Skeletal muscle tissue (tissue), 4 donors: ENCODE results near the gene HIGD1A. TPM values are rescaled to one million over a fixed set of nuclear protein-coding genes. Genes with fewer than 3 reads are reported as not detected.

Experiments used
- H3K27ac ChIP-seq: one replicate; pipeline ENCODE4 v1.7.0; 2013; ENCODE audit warnings: mild to moderate bottlenecking, low read depth, low read length, inconsistent platforms
- H3K27me3 ChIP-seq, 3 donors: one replicate each; pipeline ENCODE4 v1.7.0; 2013; ENCODE audit warnings: low read length in 3 of 3; ENCODE audit not compliant: control insufficient read depth in 3 of 3, insufficient read depth in 3 of 3
- H3K36me3 ChIP-seq, 3 donors: one replicate each; pipeline ENCODE4 v1.7.0; 2013; ENCODE audit warnings: low read length in 3 of 3; ENCODE audit not compliant: control insufficient read depth in 3 of 3, insufficient read depth in 3 of 3
- H3K4me1 ChIP-seq, 3 donors: one replicate each; pipeline ENCODE4 v1.7.0; 2013; ENCODE audit warnings: low read length in 3 of 3, mild to moderate bottlenecking in 3 of 3; ENCODE audit not compliant: control insufficient read depth in 3 of 3, insufficient read depth in 3 of 3
- H3K4me3 ChIP-seq, 3 donors: one replicate each; pipeline ENCODE4 v1.7.0; 2013; ENCODE audit warnings: low read length in 3 of 3
- H3K9ac ChIP-seq, 3 donors: one replicate each; pipeline ENCODE4 v1.7.0; 2013; ENCODE audit warnings: low read length in 3 of 3, mild to moderate bottlenecking in 3 of 3, moderate library complexity in 2 of 3, low read depth in 1 of 3
- H3K9me3 ChIP-seq, 3 donors: one replicate each; pipeline ENCODE4 v1.7.0; 2013; ENCODE audit warnings: low read length in 3 of 3; ENCODE audit not compliant: control insufficient read depth in 3 of 3
- total RNA-seq: library from RNA; depleted of rRNA; stranded (reverse); fragments of >200 nt; gene quantifications from one replicate; pipeline ENCODE4 v1.2.3, GENCODE V29; 2014
- donor health status: Osteomylitis.

HIGD1A gene
- total RNA-seq, 1 donor from 2014 or later, result 63.7 TPM

- peaks cover 22 to 33% (median 25%) of the 10 kb centered on the region in 3 donors for H3K4me1 ChIP-seq
- H3K27ac ChIP-seq, result peak overlapping the region; percentile 94
- H3K9ac ChIP-seq, result peak overlapping the region; percentile 88 to 93 (median 90)
- H3K4me3 ChIP-seq, result peak overlapping the region; percentile 85 to 96 (median 95)
- H3K36me3 ChIP-seq, result no peaks in the 10 kb centered on the region
- no peaks in the 10 kb centered on the region for H3K27me3 ChIP-seq
- H3K9me3 ChIP-seq, result no peaks in the 10 kb centered on the region
These were observed 1.3 kb downstream of the HIGD1A start for GRCh38 chr3:42802876-42803413.

GRCh38 chr3:42801784-42802183, 2.5 kb downstream of the HIGD1A start:
- Histone ChIP-seq H3K4me3 (no peak overlapping the region), H3K36me3 (no peaks in the 10 kb centered on the region), H3K27ac (no peak overlapping the region), H3K9me3 (no peaks in the 10 kb centered on the region), H3K9ac (peak overlapping the region in 1 of 3 donors; percentile 6), H3K4me1 (peaks cover 22 to 33% (median 25%) of the 10 kb centered on the region in 3 donors), H3K27me3 (no peaks in the 10 kb centered on the region)

GRCh38 chr3:42801048-42801620, 3.2 kb downstream of the HIGD1A start:
- H3K4me3 ChIP-seq, result no peak overlapping the region
- no peak overlapping the region for H3K27ac ChIP-seq
- H3K9me3 ChIP-seq, result no peaks in the 10 kb centered on the region
- H3K27me3 ChIP-seq, result no peaks in the 10 kb centered on the region
- peaks cover 22 to 33% (median 25%) of the 10 kb centered on the region in 3 donors for H3K4me1 ChIP-seq
- no peak overlapping the region for H3K9ac ChIP-seq
- H3K36me3 ChIP-seq, result no peaks in the 10 kb centered on the region

- H3K9me3 ChIP-seq, result no peaks in the 10 kb centered on the region
- H3K4me3 ChIP-seq, result no peak overlapping the region
- peaks cover 23 to 30% (median 25%) of the 10 kb centered on the region in 3 donors for H3K4me1 ChIP-seq
- no peaks in the 10 kb centered on the region for H3K27me3 ChIP-seq
- H3K27ac ChIP-seq, result no peak overlapping the region
- no peak overlapping the region for H3K9ac ChIP-seq
- no peaks in the 10 kb centered on the region for H3K36me3 ChIP-seq
These were observed 4.0 kb downstream of the HIGD1A start for GRCh38 chr3:42800251-42800650.

- Histone ChIP-seq H3K4me1 (peaks cover 21 to 25% (median 22%) of the 10 kb centered on the region in 3 donors), H3K9ac (no peak overlapping the region), H3K27ac (no peak overlapping the region), H3K9me3 (no peaks in the 10 kb centered on the region), H3K36me3 (no peaks in the 10 kb centered on the region), H3K4me3 (no peak overlapping the region), H3K27me3 (no peaks in the 10 kb centered on the region)
These were observed 4.9 kb downstream of the HIGD1A start for GRCh38 chr3:42799376-42799775.

- no peaks in the 10 kb centered on the region for H3K9me3 ChIP-seq
- H3K36me3 ChIP-seq, result peaks cover 6 to 8% (median 7%) of the 10 kb centered on the region in 3 donors
- H3K9ac ChIP-seq, result no peak overlapping the region
- no peaks in the 10 kb centered on the region for H3K27me3 ChIP-seq
- no peak overlapping the region for H3K27ac ChIP-seq
- H3K4me1 ChIP-seq, result peaks cover 4 to 13% (median 7%) of the 10 kb centered on the region in 3 donors
- no peak overlapping the region for H3K4me3 ChIP-seq
These were observed 7.9 kb downstream of the HIGD1A start for GRCh38 chr3:42796332-42796885.

- no peak overlapping the region for H3K27ac ChIP-seq
- H3K4me3 ChIP-seq, result no peak overlapping the region
- no peak overlapping the region for H3K9ac ChIP-seq
- H3K9me3 ChIP-seq, result no peaks in the 10 kb centered on the region
- peaks cover 6 to 8% (median 7%) of the 10 kb centered on the region in 3 donors for H3K36me3 ChIP-seq
- H3K27me3 ChIP-seq, result no peaks in the 10 kb centered on the region
- H3K4me1 ChIP-seq, result peaks cover 0 to 8% (median 5%) of the 10 kb centered on the region in 3 donors
These were observed 8.6 kb downstream of the HIGD1A start for GRCh38 chr3:42795621-42796181.

GRCh38 chr3:42790714-42791229, 13.5 kb downstream of the HIGD1A start:
- peaks cover 0 to under 1% (median 0%) of the 10 kb centered on the region in 3 donors for H3K4me1 ChIP-seq
- no peak overlapping the region for H3K4me3 ChIP-seq
- no peaks in the 10 kb centered on the region for H3K9me3 ChIP-seq
- no peaks in the 10 kb centered on the region for H3K27me3 ChIP-seq
- no peak overlapping the region for H3K9ac ChIP-seq
- H3K36me3 ChIP-seq, result peaks cover 7 to 8% (median 8%) of the 10 kb centered on the region in 3 donors
- H3K27ac ChIP-seq, result no peak overlapping the region

GRCh38 chr3:42786631-42787030, 17.7 kb downstream of the HIGD1A start:
- Histone ChIP-seq H3K4me1 (no peaks in the 10 kb centered on the region), H3K27me3 (no peaks in the 10 kb centered on the region), H3K27ac (no peak overlapping the region), H3K36me3 (peaks cover 0 to 8% (median 7%) of the 10 kb centered on the region in 3 donors), H3K4me3 (no peak overlapping the region), H3K9me3 (no peaks in the 10 kb centered on the region), H3K9ac (no peak overlapping the region)

- peaks cover 0 to 8% (median 7%) of the 10 kb centered on the region in 3 donors for H3K36me3 ChIP-seq
- no peak overlapping the region for H3K27ac ChIP-seq
These were observed 18.1 kb downstream of the HIGD1A start for GRCh38 chr3:42786212-42786611.

More at GRCh38 chr3:42786212-42786611, 18.1 kb downstream of the HIGD1A start:
- H3K9ac ChIP-seq, result no peak overlapping the region
- H3K4me3 ChIP-seq, result no peak overlapping the region
- no peaks in the 10 kb centered on the region for H3K27me3 ChIP-seq
- no peaks in the 10 kb centered on the region for H3K4me1 ChIP-seq
- H3K9me3 ChIP-seq, result no peaks in the 10 kb centered on the region
